ENCODE data around the gene ANXA4.

ANXA4 gene

GRCh38 chr2:69694894-69695849 lies 46.8 kb upstream of the ANXA4 start:
- peak; percentile 52; the same call in 2 of the 3 replicates for ATAC-seq
- TF ChIP-seq CSDC2 (CRISPR knock-in tag; IDR thresholded peaks at IDR 0.05) (no peak), TCF4 (CRISPR knock-in tag; IDR thresholded peaks at IDR 0.05; ENCODE audit: borderline replicate concordance) (no peak), PATZ1 (CRISPR knock-in tag; IDR thresholded peaks at IDR 0.05; ENCODE audit: borderline replicate concordance) (no peak), ISL1 (CRISPR knock-in tag; IDR thresholded peaks at IDR 0.05) (no peak), RARB (CRISPR knock-in tag; IDR thresholded peaks at IDR 0.05) (no peak), ESRRG (CRISPR knock-in tag; IDR thresholded peaks at IDR 0.05) (no peak), ZNF565 (CRISPR knock-in tag; conservative IDR thresholded peaks at IDR 0.05; ENCODE audit: low read depth) (no peak), OSR1 (CRISPR knock-in tag; IDR thresholded peaks at IDR 0.05) (no peak), ZC3H10 (CRISPR knock-in tag; IDR thresholded peaks at IDR 0.05) (no peak), TSHZ2 (CRISPR knock-in tag; IDR thresholded peaks at IDR 0.05) (no peak)

GRCh38 chr2:69695850-69696216 lies 46.1 kb upstream of the ANXA4 start:
- no peak for ATAC-seq
- TF ChIP-seq PATZ1 (CRISPR knock-in tag; IDR thresholded peaks at IDR 0.05; ENCODE audit: borderline replicate concordance) (no peak), TCF4 (CRISPR knock-in tag; IDR thresholded peaks at IDR 0.05; ENCODE audit: borderline replicate concordance) (no peak), POU6F1 (CRISPR knock-in tag; IDR thresholded peaks at IDR 0.05; ENCODE audit: borderline replicate concordance, low read depth) (no peak), CSRNP3 (CRISPR knock-in tag; IDR thresholded peaks at IDR 0.05) (no peak), ZFP30 (CRISPR knock-in tag; IDR thresholded peaks at IDR 0.05) (no peak), ZNF565 (CRISPR knock-in tag; conservative IDR thresholded peaks at IDR 0.05; ENCODE audit: low read depth) (no peak), ZNF70 (CRISPR knock-in tag; IDR thresholded peaks at IDR 0.05) (no peak), GLIS3 (CRISPR knock-in tag; IDR thresholded peaks at IDR 0.05) (no peak), ISL1 (CRISPR knock-in tag; IDR thresholded peaks at IDR 0.05) (no peak)

GRCh38 chr2:69700381-69700780 lies 41.6 kb upstream of the ANXA4 start:
- no peak for ATAC-seq
- TF ChIP-seq OSR1 (CRISPR knock-in tag; IDR thresholded peaks at IDR 0.05) = no peak
- TF ChIP-seq ESRRG (CRISPR knock-in tag; IDR thresholded peaks at IDR 0.05) = no peak
- no peak for TF ChIP-seq ARNTL (CRISPR knock-in tag; IDR thresholded peaks at IDR 0.05; ENCODE audit: borderline replicate concordance, low read depth)
- no peak for TF ChIP-seq ZFP30 (CRISPR knock-in tag; IDR thresholded peaks at IDR 0.05)
- TF ChIP-seq POU6F1 (CRISPR knock-in tag; IDR thresholded peaks at IDR 0.05; ENCODE audit: borderline replicate concordance, low read depth) = no peak
- TF ChIP-seq RARB (CRISPR knock-in tag; IDR thresholded peaks at IDR 0.05) = no peak
- TF ChIP-seq SNAI2 (CRISPR knock-in tag; IDR thresholded peaks at IDR 0.05) = no peak
- no peak for TF ChIP-seq ZNF565 (CRISPR knock-in tag; conservative IDR thresholded peaks at IDR 0.05; ENCODE audit: low read depth)
